ENCODE results near the gene DLG2.

DNA sequence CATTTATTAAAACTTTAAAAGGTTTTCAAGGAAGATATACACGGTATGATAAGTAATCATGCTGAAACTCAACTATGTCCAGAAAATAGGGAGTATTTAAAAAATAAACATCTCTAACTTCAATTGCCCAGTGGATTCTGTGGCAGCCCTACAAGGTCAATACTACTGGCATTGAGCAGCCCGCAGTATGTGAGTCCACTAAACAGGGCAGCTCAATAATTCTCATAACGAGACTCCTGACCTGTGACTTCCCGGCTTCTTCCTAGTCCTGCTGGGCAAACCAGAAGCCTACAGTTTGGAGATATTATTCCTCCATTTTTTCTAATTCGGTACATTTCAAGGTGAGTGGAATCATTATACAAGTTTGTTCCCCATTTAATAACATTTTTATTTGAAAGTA, 1760.5 kb downstream of the DLG2 start:
- TF ChIP-seq, protein P1, sequence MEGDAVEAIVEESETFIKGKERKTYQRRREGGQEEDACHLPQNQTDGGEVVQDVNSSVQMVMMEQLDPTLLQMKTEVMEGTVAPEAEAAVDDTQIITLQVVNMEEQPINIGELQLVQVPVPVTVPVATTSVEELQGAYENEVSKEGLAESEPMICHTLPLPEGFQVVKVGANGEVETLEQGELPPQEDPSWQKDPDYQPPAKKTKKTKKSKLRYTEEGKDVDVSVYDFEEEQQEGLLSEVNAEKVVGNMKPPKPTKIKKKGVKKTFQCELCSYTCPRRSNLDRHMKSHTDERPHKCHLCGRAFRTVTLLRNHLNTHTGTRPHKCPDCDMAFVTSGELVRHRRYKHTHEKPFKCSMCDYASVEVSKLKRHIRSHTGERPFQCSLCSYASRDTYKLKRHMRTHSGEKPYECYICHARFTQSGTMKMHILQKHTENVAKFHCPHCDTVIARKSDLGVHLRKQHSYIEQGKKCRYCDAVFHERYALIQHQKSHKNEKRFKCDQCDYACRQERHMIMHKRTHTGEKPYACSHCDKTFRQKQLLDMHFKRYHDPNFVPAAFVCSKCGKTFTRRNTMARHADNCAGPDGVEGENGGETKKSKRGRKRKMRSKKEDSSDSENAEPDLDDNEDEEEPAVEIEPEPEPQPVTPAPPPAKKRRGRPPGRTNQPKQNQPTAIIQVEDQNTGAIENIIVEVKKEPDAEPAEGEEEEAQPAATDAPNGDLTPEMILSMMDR (IDR thresholded peaks at IDR 0.05), result no peak
- TF ChIP-seq POLR2A (IDR thresholded peaks at IDR 0.05), result no peak
